Measurements from ENCODE around the gene TMTC1. TPM values are rescaled to one million over a fixed set of nuclear protein-coding genes. Genes with fewer than 3 reads are reported as not detected.

The TMTC1 gene
- polyA plus RNA-seq, 1 donor (not counting 4 experiments of a cell fraction or from before 2014, with no cell fraction given), result 3.7 TPM

DNA sequence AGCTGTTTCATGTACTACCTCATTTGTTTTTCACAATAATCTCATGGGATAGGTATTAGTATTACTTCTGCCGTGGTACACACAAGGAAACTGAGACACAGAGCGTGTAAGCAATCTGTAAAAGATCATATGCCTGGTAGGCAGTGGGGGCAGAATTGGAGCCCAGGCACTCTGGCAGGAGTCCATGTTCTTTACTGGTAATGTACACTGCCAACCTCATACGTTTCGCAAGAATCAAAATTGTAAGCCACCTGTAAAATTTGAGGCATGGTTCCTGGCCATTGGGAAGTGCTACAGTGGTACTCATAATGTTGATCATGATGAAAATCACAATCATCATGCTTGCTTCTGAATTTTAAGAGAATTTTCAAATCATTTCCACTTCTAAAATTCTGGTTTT lies 40.7 kb downstream of the TMTC1 start:
- DNase-seq (ENCODE audit: low read depth, low spot score) (no peak), FAIRE-seq (no peak)
- Histone ChIP-seq H3K27ac (ENCODE audit: control insufficient read depth, insufficient read depth, low read length) (peak overlapping the region; percentile 18), H3K9me3 (ENCODE audit: control insufficient read depth, low read depth, low read length) (no peaks in the 10 kb centered on the region), H3K9ac (ENCODE audit: control insufficient read depth, extremely low read depth, insufficient read depth, low read length) (no peak overlapping the region), H3K27me3 (ENCODE audit: control insufficient read depth, extremely low read depth, insufficient read depth, low read length) (no peaks in the 10 kb centered on the region), H3K4me2 (ENCODE audit: control insufficient read depth, extremely low read depth, insufficient read depth, low read depth, low read length) (no peak overlapping the region), H3K4me3 (ENCODE audit: control insufficient read depth in 2 of 3, extremely low read depth in 1 of 3, insufficient read depth in 2 of 3, low read depth in 1 of 3, low read length in 3 of 3) (no peak overlapping the region), H3K36me3 (ENCODE audit: control insufficient read depth in 2 of 2, extremely low read depth in 1 of 2, insufficient read depth in 2 of 2, low read length in 2 of 2) (no peaks in the 10 kb centered on the region), H4K20me1 (ENCODE audit: control insufficient read depth, extremely low read depth, insufficient read depth, low read length) (no peaks in the 10 kb centered on the region), H3K9me1 (ENCODE audit: control insufficient read depth, extremely low read depth, insufficient read depth, low read length) (no peaks in the 10 kb centered on the region), H3K79me2 (ENCODE audit: control insufficient read depth, insufficient read depth, low read length) (no peaks in the 10 kb centered on the region), H3K4me1 (ENCODE audit: control insufficient read depth, extremely low read depth, insufficient read depth, low read length) (peaks cover 27% of the 10 kb centered on the region), H2AFZ (ENCODE audit: control insufficient read depth, low read length) (no peak overlapping the region)
- TF ChIP-seq EZH2 (IDR thresholded peaks at IDR 0.05; ENCODE audit: low read length), result no peak
- TF ChIP-seq, protein P1, sequence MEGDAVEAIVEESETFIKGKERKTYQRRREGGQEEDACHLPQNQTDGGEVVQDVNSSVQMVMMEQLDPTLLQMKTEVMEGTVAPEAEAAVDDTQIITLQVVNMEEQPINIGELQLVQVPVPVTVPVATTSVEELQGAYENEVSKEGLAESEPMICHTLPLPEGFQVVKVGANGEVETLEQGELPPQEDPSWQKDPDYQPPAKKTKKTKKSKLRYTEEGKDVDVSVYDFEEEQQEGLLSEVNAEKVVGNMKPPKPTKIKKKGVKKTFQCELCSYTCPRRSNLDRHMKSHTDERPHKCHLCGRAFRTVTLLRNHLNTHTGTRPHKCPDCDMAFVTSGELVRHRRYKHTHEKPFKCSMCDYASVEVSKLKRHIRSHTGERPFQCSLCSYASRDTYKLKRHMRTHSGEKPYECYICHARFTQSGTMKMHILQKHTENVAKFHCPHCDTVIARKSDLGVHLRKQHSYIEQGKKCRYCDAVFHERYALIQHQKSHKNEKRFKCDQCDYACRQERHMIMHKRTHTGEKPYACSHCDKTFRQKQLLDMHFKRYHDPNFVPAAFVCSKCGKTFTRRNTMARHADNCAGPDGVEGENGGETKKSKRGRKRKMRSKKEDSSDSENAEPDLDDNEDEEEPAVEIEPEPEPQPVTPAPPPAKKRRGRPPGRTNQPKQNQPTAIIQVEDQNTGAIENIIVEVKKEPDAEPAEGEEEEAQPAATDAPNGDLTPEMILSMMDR (optimal IDR thresholded peaks at IDR 0.05 in 1 of 3, IDR thresholded peaks at IDR 0.05 in 1 of 3, conservative IDR thresholded peaks at IDR 0.05 in 1 of 3; ENCODE audit: extremely low read depth in 1 of 3, insufficient read depth in 2 of 3, low read length in 3 of 3), result no peak
- dilution Hi-C loops (cut with MboI; ENCODE audit: extremely low pct_ligation_motif_present, low sequenced_read_pairs), result no loop called here

DNA sequence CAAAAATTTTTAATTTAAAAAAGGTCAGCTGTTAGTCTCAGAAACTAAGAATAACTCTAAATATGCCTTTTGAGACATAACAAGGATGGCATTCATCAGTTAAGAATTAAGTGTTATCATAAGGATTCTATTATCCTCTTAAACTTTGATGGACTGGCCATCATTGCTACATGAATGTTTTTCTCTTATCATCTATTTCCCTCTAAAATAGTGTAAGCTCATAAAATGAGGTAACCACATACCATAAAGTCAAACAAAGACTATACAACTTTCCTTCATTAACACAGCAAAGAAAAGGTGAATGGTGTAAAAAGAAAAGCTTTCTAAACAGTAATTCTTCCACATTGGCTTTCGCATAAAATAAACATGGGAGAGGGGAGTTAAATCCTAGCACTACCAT lies 41.1 kb downstream of the TMTC1 start:
- no peaks in the 10 kb centered on the region for H3K9me3 ChIP-seq (ENCODE audit: control insufficient read depth, low read depth, low read length)
- no peaks in the 10 kb centered on the region for H3K79me2 ChIP-seq (ENCODE audit: control insufficient read depth, insufficient read depth, low read length)
- dilution Hi-C loops (cut with MboI; ENCODE audit: extremely low pct_ligation_motif_present, low sequenced_read_pairs), result no loop called here

More for the DNA sequence above, 41.1 kb downstream of the TMTC1 start:
- H3K27ac ChIP-seq (ENCODE audit: control insufficient read depth, insufficient read depth, low read length), result peak overlapping the region; percentile 18
- H3K4me3 ChIP-seq (ENCODE audit: control insufficient read depth in 2 of 3, extremely low read depth in 1 of 3, insufficient read depth in 2 of 3, low read depth in 1 of 3, low read length in 3 of 3), result no peak overlapping the region
- H4K20me1 ChIP-seq (ENCODE audit: control insufficient read depth, extremely low read depth, insufficient read depth, low read length), result no peaks in the 10 kb centered on the region
- H3K36me3 ChIP-seq (ENCODE audit: control insufficient read depth in 2 of 2, extremely low read depth in 1 of 2, insufficient read depth in 2 of 2, low read length in 2 of 2), result no peaks in the 10 kb centered on the region
- no peaks in the 10 kb centered on the region for H3K9me1 ChIP-seq (ENCODE audit: control insufficient read depth, extremely low read depth, insufficient read depth, low read length)
- DNase-seq (ENCODE audit: low read depth, low spot score) (no peak), FAIRE-seq (no peak)
- H3K27me3 ChIP-seq (ENCODE audit: control insufficient read depth, extremely low read depth, insufficient read depth, low read length), result no peaks in the 10 kb centered on the region
- H3K4me1 ChIP-seq (ENCODE audit: control insufficient read depth, extremely low read depth, insufficient read depth, low read length), result peaks cover 27% of the 10 kb centered on the region
- H3K4me2 ChIP-seq (ENCODE audit: control insufficient read depth, extremely low read depth, insufficient read depth, low read depth, low read length), result no peak overlapping the region
- TF ChIP-seq, protein P1 (optimal IDR thresholded peaks at IDR 0.05 in 1 of 3, IDR thresholded peaks at IDR 0.05 in 1 of 3, conservative IDR thresholded peaks at IDR 0.05 in 1 of 3; ENCODE audit: extremely low read depth in 1 of 3, insufficient read depth in 2 of 3, low read length in 3 of 3), result no peak
- no peak for TF ChIP-seq EZH2 (IDR thresholded peaks at IDR 0.05; ENCODE audit: low read length)
- no peak overlapping the region for H2AFZ ChIP-seq (ENCODE audit: control insufficient read depth, low read length)
- H3K9ac ChIP-seq (ENCODE audit: control insufficient read depth, extremely low read depth, insufficient read depth, low read length), result no peak overlapping the region
